A673 (cell line): ENCODE data around the gene ITGAV.

Experiments used
- CTCF ChIP-seq: fragments of 300-800, 200-600 bp; sonication (generic); conservative IDR thresholded peaks from 2 replicates; pipeline ENCODE4 v1.5.1; 2017; ENCODE audit warnings: low read depth, mild to moderate bottlenecking, antibody characterized with exemption, low read length, moderate library complexity, mixed read lengths
- EZH2 ChIP-seq: fragments of 200-600 bp; sonication (generic); IDR thresholded peaks from 2 replicates; pipeline ENCODE4 v1.6.1; 2017; ENCODE audit warnings: borderline replicate concordance, low read depth, mild to moderate bottlenecking, mixed read lengths, antibody characterized with exemption, low read length; ENCODE audit not compliant: poor library complexity, severe bottlenecking

- TF ChIP-seq EZH2 (no peak), CTCF (no peak)
Observed at GRCh38 chr2:186599186-186599778, 9.4 kb downstream of the ITGAV start.
